ENCODE results near the gene SLC34A1.

The SLC34A1 gene

DNA sequence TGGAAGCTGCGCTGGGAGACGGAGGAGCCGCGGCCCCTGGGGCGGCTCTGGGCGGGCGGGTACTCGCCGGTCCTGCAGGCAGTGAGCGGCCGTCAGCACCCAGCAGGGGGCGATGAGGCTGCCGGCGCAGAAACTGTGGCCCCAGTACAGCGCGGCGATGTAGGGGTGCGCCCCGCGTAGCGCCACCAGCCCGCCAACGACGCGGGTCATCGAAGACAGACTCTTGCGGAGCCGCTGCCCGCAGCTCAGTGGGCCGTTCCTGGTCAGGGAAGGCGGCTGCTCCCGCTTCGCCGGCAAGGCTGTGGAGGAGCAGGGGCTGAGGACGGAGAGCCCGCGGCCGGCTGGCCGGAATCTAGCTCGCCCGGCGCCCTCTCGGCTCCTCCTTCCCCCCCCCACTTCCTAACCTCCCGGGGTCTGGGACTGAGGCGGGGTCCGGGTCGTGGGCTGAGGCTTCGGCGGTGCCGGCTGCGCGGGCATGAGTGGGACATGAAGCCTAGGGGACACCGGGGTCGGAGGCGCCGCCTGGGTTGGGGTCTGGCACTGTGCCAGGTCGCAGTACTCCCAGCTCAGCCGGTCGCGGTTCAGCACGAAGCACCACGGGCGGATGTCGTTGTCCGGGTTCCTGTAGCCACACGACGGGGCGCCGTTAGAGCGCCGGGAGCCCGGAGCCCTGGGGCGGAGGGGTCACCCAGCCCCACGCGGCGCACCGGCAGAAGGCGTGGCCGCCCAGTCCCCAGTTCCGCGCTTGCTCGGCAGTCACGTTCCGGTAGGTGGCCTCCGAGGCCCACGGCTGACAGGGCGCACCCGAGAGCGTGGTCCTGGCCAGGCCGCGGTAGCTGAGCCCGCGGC is 19.8 kb downstream of the SLC34A1 start (continued):
- TF ChIP-seq, protein P1, sequence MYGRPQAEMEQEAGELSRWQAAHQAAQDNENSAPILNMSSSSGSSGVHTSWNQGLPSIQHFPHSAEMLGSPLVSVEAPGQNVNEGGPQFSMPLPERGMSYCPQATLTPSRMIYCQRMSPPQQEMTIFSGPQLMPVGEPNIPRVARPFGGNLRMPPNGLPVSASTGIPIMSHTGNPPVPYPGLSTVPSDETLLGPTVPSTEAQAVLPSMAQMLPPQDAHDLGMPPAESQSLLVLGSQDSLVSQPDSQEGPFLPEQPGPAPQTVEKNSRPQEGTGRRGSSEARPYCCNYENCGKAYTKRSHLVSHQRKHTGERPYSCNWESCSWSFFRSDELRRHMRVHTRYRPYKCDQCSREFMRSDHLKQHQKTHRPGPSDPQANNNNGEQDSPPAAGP (tag by site-specific recombination; IDR thresholded peaks at IDR 0.05): peak; percentile 47; the same call in 1 of the 2 replicates
- TF ChIP-seq ZNF10 (tag by site-specific recombination; IDR thresholded peaks at IDR 0.05): peak; percentile 87; the same call in 1 of the 2 replicates
- TF ChIP-seq ZNF324 (tag by site-specific recombination; IDR thresholded peaks at IDR 0.05): 0 out of 2 replicates have a peak, but pooled peaks have one; percentile 11
- TF ChIP-seq ZNF423 (tag by site-specific recombination; IDR thresholded peaks at IDR 0.05): peak; percentile 95
- TF ChIP-seq ZNF701 (tag by site-specific recombination; IDR thresholded peaks at IDR 0.05): no peak
- TF ChIP-seq, protein P2, sequence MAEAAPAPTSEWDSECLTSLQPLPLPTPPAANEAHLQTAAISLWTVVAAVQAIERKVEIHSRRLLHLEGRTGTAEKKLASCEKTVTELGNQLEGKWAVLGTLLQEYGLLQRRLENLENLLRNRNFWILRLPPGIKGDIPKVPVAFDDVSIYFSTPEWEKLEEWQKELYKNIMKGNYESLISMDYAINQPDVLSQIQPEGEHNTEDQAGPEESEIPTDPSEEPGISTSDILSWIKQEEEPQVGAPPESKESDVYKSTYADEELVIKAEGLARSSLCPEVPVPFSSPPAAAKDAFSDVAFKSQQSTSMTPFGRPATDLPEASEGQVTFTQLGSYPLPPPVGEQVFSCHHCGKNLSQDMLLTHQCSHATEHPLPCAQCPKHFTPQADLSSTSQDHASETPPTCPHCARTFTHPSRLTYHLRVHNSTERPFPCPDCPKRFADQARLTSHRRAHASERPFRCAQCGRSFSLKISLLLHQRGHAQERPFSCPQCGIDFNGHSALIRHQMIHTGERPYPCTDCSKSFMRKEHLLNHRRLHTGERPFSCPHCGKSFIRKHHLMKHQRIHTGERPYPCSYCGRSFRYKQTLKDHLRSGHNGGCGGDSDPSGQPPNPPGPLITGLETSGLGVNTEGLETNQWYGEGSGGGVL (tag by site-specific recombination; IDR thresholded peaks at IDR 0.05): peak; percentile 43
- TF ChIP-seq, protein P3, sequence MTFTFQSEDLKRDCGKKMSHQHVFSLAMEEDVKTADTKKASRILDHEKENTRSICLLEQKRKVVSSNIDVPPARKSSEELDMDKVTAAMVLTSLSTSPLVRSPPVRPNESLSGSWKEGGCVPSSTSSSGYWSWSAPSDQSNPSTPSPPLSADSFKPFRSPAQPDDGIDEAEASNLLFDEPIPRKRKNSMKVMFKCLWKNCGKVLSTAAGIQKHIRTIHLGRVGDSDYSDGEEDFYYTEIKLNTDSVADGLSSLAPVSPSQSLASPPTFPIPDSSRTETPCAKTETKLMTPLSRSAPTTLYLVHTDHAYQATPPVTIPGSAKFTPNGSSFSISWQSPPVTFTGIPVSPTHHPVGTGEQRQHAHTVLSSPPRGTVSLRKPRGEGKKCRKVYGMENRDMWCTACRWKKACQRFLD (tag by site-specific recombination; IDR thresholded peaks at IDR 0.05): no peak
- no peak for TF ChIP-seq ZNF366 (tag by site-specific recombination; conservative IDR thresholded peaks at IDR 0.05)
- TF ChIP-seq ZNF266 (tag by site-specific recombination; IDR thresholded peaks at IDR 0.05; ENCODE audit: low read depth): 0 out of 2 replicates have a peak, but pooled peaks have one; percentile 17
- TF ChIP-seq, protein P4, sequence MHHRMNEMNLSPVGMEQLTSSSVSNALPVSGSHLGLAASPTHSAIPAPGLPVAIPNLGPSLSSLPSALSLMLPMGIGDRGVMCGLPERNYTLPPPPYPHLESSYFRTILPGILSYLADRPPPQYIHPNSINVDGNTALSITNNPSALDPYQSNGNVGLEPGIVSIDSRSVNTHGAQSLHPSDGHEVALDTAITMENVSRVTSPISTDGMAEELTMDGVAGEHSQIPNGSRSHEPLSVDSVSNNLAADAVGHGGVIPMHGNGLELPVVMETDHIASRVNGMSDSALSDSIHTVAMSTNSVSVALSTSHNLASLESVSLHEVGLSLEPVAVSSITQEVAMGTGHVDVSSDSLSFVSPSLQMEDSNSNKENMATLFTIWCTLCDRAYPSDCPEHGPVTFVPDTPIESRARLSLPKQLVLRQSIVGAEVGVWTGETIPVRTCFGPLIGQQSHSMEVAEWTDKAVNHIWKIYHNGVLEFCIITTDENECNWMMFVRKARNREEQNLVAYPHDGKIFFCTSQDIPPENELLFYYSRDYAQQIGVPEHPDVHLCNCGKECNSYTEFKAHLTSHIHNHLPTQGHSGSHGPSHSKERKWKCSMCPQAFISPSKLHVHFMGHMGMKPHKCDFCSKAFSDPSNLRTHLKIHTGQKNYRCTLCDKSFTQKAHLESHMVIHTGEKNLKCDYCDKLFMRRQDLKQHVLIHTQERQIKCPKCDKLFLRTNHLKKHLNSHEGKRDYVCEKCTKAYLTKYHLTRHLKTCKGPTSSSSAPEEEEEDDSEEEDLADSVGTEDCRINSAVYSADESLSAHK (tag by site-specific recombination; IDR thresholded peaks at IDR 0.05): no peak
- TF ChIP-seq ZNF174 (tag by site-specific recombination; IDR thresholded peaks at IDR 0.05): no peak; the same call in none of the 2 replicates
- TF ChIP-seq, protein P5, sequence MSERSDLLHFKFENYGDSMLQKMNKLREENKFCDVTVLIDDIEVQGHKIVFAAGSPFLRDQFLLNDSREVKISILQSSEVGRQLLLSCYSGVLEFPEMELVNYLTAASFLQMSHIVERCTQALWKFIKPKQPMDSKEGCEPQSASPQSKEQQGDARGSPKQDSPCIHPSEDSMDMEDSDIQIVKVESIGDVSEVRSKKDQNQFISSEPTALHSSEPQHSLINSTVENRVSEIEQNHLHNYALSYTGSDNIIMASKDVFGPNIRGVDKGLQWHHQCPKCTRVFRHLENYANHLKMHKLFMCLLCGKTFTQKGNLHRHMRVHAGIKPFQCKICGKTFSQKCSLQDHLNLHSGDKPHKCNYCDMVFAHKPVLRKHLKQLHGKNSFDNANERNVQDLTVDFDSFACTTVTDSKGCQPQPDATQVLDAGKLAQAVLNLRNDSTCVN (tag by site-specific recombination; optimal IDR thresholded peaks at IDR 0.05): peak; percentile 84
- no peak for TF ChIP-seq ZNF19 (tag by site-specific recombination; IDR thresholded peaks at IDR 0.05; ENCODE audit: low read depth)
- TF ChIP-seq SP2 (tag by site-specific recombination; IDR thresholded peaks at IDR 0.05): peak; percentile 62
- TF ChIP-seq, protein P6, sequence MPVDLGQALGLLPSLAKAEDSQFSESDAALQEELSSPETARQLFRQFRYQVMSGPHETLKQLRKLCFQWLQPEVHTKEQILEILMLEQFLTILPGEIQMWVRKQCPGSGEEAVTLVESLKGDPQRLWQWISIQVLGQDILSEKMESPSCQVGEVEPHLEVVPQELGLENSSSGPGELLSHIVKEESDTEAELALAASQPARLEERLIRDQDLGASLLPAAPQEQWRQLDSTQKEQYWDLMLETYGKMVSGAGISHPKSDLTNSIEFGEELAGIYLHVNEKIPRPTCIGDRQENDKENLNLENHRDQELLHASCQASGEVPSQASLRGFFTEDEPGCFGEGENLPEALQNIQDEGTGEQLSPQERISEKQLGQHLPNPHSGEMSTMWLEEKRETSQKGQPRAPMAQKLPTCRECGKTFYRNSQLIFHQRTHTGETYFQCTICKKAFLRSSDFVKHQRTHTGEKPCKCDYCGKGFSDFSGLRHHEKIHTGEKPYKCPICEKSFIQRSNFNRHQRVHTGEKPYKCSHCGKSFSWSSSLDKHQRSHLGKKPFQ (tag by site-specific recombination; IDR thresholded peaks at IDR 0.05): no peak
- TF ChIP-seq ZNF776 (tag by site-specific recombination; IDR thresholded peaks at IDR 0.05; ENCODE audit: borderline replicate concordance): peak; percentile 96
- TF ChIP-seq MEIS1 (CRISPR knock-in tag; IDR thresholded peaks at IDR 0.05; ENCODE audit: borderline replicate concordance): no peak
- TF ChIP-seq, protein P7, sequence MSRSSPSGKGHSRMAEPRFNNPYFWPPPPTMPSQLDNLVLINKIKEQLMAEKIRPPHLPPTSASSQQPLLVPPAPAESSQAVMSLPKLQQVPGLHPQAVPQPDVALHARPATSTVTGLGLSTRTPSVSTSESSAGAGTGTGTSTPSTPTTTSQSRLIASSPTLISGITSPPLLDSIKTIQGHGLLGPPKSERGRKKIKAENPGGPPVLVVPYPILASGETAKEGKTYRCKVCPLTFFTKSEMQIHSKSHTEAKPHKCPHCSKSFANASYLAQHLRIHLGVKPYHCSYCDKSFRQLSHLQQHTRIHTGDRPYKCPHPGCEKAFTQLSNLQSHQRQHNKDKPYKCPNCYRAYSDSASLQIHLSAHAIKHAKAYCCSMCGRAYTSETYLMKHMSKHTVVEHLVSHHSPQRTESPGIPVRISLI (tag by site-specific recombination; IDR thresholded peaks at IDR 0.05): no peak
- peak; percentile 97 for TF ChIP-seq ZNF660 (tag by site-specific recombination; IDR thresholded peaks at IDR 0.05)
- TF ChIP-seq ZNF394 (tag by site-specific recombination; IDR thresholded peaks at IDR 0.05; ENCODE audit: borderline replicate concordance): peak; percentile 48; the same call in 1 of the 2 replicates
- peak; percentile 91 for TF ChIP-seq KLF9 (tag by site-specific recombination; IDR thresholded peaks at IDR 0.05; ENCODE audit: low read depth)
- TF ChIP-seq ZNF837 (tag by site-specific recombination; IDR thresholded peaks at IDR 0.05): no peak
- TF ChIP-seq SETDB1 (IDR thresholded peaks at IDR 0.05; ENCODE audit: insufficient read length, low read length): no peak
- TF ChIP-seq, protein P8, sequence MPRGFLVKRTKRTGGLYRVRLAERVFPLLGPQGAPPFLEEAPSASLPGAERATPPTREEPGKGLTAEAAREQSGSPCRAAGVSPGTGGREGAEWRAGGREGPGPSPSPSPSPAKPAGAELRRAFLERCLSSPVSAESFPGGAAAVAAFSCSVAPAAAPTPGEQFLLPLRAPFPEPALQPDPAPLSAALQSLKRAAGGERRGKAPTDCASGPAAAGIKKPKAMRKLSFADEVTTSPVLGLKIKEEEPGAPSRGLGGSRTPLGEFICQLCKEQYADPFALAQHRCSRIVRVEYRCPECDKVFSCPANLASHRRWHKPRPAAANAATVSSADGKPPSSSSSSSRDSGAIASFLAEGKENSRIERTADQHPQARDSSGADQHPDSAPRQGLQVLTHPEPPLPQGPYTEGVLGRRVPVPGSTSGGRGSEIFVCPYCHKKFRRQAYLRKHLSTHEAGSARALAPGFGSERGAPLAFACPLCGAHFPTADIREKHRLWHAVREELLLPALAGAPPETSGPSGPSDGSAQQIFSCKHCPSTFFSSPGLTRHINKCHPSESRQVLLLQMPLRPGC (tag by site-specific recombination; IDR thresholded peaks at IDR 0.05): 0 out of 2 replicates have a peak, but pooled peaks have one; percentile 50
- TF ChIP-seq ZNF501 (tag by site-specific recombination; IDR thresholded peaks at IDR 0.05): peak; percentile 66; the same call in 1 of the 2 replicates

Data from HEK293 (cell line).